Upper lobe of left lung (tissue), 4 donors: Measurements from ENCODE around the gene SNTA1.

Source experiments
- CTCF ChIP-seq, 6 experiments: fragments of 450-650 bp in 4 of 6; fragments of 200-600 bp in 2 of 6; sonication (generic) in 2 of 6; IDR thresholded peaks; one replicate each; pipeline ENCODE4 v1.5.1; 2016 to 2019; ENCODE audit warnings: antibody characterized with exemption in 6 of 6
- EP300 ChIP-seq, 4 donors: sonication (generic); formaldehyde crosslinking; IDR thresholded peaks; one replicate each; pipeline ENCODE4 v1.5.1; 2017; ENCODE audit warnings: antibody characterized with exemption in 4 of 4, control low read depth in 2 of 4
- POLR2A ChIP-seq, 4 donors: fragments of 450-650 bp; IDR thresholded peaks; one replicate each; pipeline ENCODE4 v1.5.1; 2016 to 2017; ENCODE audit warnings: antibody characterized with exemption in 4 of 4, mild to moderate bottlenecking in 2 of 4
- POLR2AphosphoS5 ChIP-seq, 2 donors: sonication (generic); formaldehyde crosslinking; IDR thresholded peaks; one replicate each; pipeline ENCODE4 v1.5.1; 2017; ENCODE audit warnings: antibody characterized with exemption in 2 of 2

GRCh38 chr20:33386673-33387072 lies 56.9 kb downstream of the SNTA1 start:
- no peak for TF ChIP-seq POLR2AphosphoS5 (IDR thresholded peaks at IDR 0.05)
- no peak for TF ChIP-seq CTCF (IDR thresholded peaks at IDR 0.05)
- no peak for TF ChIP-seq EP300 (IDR thresholded peaks at IDR 0.05)
- TF ChIP-seq POLR2A (IDR thresholded peaks at IDR 0.05), result no peak
